GM21737 (cell line): ENCODE results near the gene MRPS34.

Experiments
- ATAC-seq: cut with Tn5 transposase; IDR thresholded peaks from one replicate; pipeline ENCODE4 v1.9.1; 2021; ENCODE audit warnings: mild to moderate bottlenecking, moderate library complexity; ENCODE audit not compliant: unreplicated experiment

Gene MRPS34

DNA sequence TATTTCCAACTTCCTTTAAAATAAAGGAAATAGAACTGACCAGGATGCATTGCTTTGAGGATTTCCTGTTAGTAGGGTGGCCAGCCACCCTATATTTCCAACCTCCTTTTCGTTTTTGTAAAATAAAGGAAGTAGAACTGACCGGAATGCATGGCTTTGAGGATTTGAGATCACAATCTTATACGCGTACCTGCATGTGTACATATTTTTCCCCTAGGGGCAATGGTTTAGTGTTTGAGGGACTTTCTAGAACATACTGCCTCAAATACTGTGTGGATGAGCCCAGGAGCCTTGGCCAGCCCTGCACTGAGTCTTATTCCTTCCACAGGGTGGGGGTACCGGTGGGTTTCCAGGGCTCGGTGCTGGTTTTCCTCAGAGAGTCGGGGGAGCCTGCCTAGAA is 41.3 kb downstream of the MRPS34 start:
- ATAC-seq, result no peak

GRCh38 chr16:1731073-1731472 is 41.9 kb downstream of the MRPS34 start:
- ATAC-seq, result no peak

DNA sequence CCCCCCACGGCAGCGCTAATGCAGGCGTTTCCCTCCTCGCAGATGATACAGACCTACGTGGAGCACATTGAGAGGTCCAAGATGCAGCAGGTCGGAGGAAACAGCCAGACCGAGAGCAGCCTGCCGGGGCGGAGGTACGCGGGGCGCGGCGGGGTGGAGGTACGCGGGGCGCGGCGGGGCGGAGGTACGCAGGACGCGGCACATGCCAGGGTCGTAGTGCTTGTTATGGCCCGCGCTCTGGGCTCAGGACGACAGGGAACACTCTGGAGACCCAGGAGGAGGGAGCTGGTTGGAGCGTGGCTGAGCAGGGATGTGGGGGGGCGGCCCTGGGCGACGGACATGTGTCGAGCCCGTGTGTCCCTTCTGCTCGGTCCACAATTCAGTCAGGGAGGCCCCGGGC is 43.5 kb downstream of the MRPS34 start:
- ATAC-seq, result no peak

GRCh38 chr16:1729026-1729425 is 43.9 kb downstream of the MRPS34 start:
- no peak for ATAC-seq

- no peak for ATAC-seq
These were observed 45.0 kb downstream of the MRPS34 start for GRCh38 chr16:1727651-1728624.

GRCh38 chr16:1726661-1727502 is 46.1 kb downstream of the MRPS34 start:
- ATAC-seq, result no peak

- no peak for ATAC-seq
These were observed 48.4 kb downstream of the MRPS34 start for GRCh38 chr16:1724491-1724890.

- ATAC-seq, result no peak
These were observed 49.3 kb downstream of the MRPS34 start for GRCh38 chr16:1723450-1724147.
